GM18502 (cell line): ENCODE data around the gene PHETA2.
"Not testable (repeated sequence)": the region's sequence is repeated elsewhere in the genome, so short reads cannot be mapped to it uniquely, and the experiment has no call there.

Source experiments
- ATAC-seq: cut with Tn5 transposase; IDR thresholded peaks from one replicate; pipeline ENCODE4 v1.9.1; 2021; ENCODE audit warnings: mild to moderate bottlenecking; ENCODE audit not compliant: unreplicated experiment, poor library complexity

Gene PHETA2

GRCh38 chr22:42069801-42070516 is 4.1 kb upstream of the PHETA2 start:
- no peak for ATAC-seq

- peak; percentile 90 for ATAC-seq
These were observed 3.3 kb upstream of the PHETA2 start, which contains the start of gene NAGA for GRCh38 chr22:42070517-42071422. TSS of gene NAGA (minus strand) at chr22:42070812. CDS start at chr22:42070297, 515 bp downstream.

- not testable (repeated sequence) for ATAC-seq
These were observed 2.5 kb upstream of the PHETA2 start for GRCh38 chr22:42071508-42071907.

- ATAC-seq, result no peak
These were observed 1.3 kb upstream of the PHETA2 start for GRCh38 chr22:42072606-42073330.

GRCh38 chr22:42073621-42074041 is 417 bp upstream of the PHETA2 start:
- ATAC-seq, result no peak

- no peak for ATAC-seq
These were observed 1.0 kb downstream of the PHETA2 start for GRCh38 chr22:42074846-42075676.

GRCh38 chr22:42076764-42077485 is 2.9 kb downstream of the PHETA2 start:
- no peak for ATAC-seq

GRCh38 chr22:42077486-42078125 is 3.6 kb downstream of the PHETA2 start:
- ATAC-seq, result no peak

GRCh38 chr22:42078469-42079318 is 4.6 kb downstream of the PHETA2 start:
- no peak for ATAC-seq

GRCh38 chr22:42079319-42080251 is 5.5 kb downstream of the PHETA2 start, which contains the start of gene SMDT1:
TSS of gene SMDT1 (plus strand) at chr22:42079700. CDS start at chr22:42079769, 69 bp downstream.
- ATAC-seq, result peak; percentile 79

- ATAC-seq, result no peak
These were observed 6.2 kb downstream of the PHETA2 start for GRCh38 chr22:42080287-42080686.

- no peak for ATAC-seq
These were observed 9.1 kb downstream of the PHETA2 start for GRCh38 chr22:42083119-42083518.

- ATAC-seq, result no peak
These were observed 10.8 kb downstream of the PHETA2 start for GRCh38 chr22:42084874-42085273.

- no peak for ATAC-seq
These were observed 12.0 kb downstream of the PHETA2 start for GRCh38 chr22:42086051-42086450.

GRCh38 chr22:42090596-42091454 is 16.8 kb downstream of the PHETA2 start, which contains the start of gene NDUFA6:
TSS of gene NDUFA6 (minus strand) at chr22:42090772. CDS start at chr22:42090744, 28 bp downstream.
- peak; percentile 93 for ATAC-seq

GRCh38 chr22:42091455-42091782 is 17.4 kb downstream of the PHETA2 start:
- no peak for ATAC-seq
